ENCODE measurements around the gene CDH22. TPM values are rescaled to one million over a fixed set of nuclear protein-coding genes. Genes with fewer than 3 reads are reported as not detected.

The CDH22 gene
- total RNA-seq, 4 donors from 2014 or later = 0.26 to 1.2 (median 0.35) TPM

DNA sequence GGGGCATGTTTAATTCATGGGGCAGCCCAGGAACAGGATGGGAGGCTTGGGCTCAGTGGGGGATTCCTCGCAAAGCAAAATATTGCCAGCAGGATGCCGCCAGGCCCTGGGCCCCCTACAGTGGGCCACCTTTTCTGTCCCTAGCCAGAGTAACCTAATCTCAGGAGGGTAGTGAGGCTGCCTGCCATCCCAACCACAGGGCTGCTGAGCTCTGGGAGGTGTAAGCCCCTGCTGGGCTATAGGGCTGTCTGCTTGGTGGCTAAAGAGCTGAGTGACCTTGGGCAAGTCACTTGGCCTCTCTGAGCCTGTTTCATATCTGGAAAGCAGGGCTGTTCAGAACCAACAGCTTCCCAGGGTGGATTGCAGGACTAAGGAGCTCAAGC is 35.7 kb upstream of the CDH22 start:
- Histone ChIP-seq H3K4me1 (peaks cover 8 to 9% of the 10 kb centered on the region in 2 donors), H3K27me3 (peaks cover 25 to 31% (median 28%) of the 10 kb centered on the region in 3 donors), H3K9me3 (no peaks in the 10 kb centered on the region), H3K4me3 (no peak overlapping the region), H3K27ac (peak overlapping the region in 3 of 4 donors; percentile 78 to 81 (median 79)), H3K36me3 (no peaks in the 10 kb centered on the region)
- no peak for TF ChIP-seq POLR2A (IDR thresholded peaks at IDR 0.05)
- no peak for TF ChIP-seq CTCF (IDR thresholded peaks at IDR 0.05 in 4 of 5, conservative IDR thresholded peaks at IDR 0.05 in 1 of 5)
- no peak for DNase-seq
- no peak for ATAC-seq
- in situ Hi-C loops (cut with MboI; ENCODE audit: low sequenced_read_pairs in 4 of 4) = loop anchor here in 2 of 4 donors (10.0 to 25.0 kb wide), 2 partner anchors 207 to 209 kb away; no protein-coding TSS in a partner anchor
- intact Hi-C loops (cut with DNase I; ENCODE audit: low total_unique reads) = loop anchor here (1.0 to 10.0 kb wide), 2 partner anchors 11 to 129 kb away; no protein-coding TSS in a partner anchor

DNA sequence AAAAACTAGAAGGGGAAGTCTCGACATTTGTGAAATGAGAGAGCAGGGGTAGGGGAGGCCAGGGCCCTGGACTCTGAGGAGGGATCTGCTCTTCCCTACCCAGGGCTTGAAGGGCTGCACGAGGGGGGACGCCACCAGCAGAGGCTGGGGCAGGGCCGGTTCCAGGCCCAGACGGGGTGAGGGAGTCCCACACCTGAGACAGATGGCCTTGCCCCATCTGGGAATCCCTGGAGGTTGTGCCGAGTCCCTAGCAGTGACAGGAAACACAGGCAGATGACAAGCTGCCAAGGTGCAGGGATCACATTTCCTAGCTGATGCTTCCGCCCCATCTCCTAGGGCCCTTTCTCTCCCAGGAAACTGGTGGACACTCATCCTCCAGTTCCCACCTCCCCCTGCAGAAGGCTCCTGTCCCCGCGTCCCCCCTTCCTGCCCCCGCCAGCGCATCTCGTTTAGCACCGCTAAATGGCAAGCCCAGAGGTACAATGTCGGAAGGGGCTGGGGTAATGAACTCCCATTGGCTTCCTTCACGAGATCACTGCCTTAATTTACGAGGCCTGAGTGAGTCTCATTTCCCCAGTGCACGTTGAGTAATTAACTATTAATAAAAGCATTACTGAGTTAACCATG is 35.2 kb upstream of the CDH22 start:
- peaks cover 8 to 9% of the 10 kb centered on the region in 2 donors for H3K4me1 ChIP-seq
- intact Hi-C loops (cut with DNase I; ENCODE audit: low total_unique reads) = loop anchor here (1.0 to 10.0 kb wide), 2 partner anchors 10 to 129 kb away; no protein-coding TSS in a partner anchor
- ATAC-seq (peak; percentile 74 to 77), DNase-seq (peak; percentile 54 to 55)
- peak overlapping the region in 3 of 4 donors; percentile 11 to 28 (median 26) for H3K4me3 ChIP-seq
- H3K9me3 ChIP-seq = no peaks in the 10 kb centered on the region
- peak overlapping the region; percentile 49 to 81 (median 78) for H3K27ac ChIP-seq
- in situ Hi-C loops (cut with MboI; ENCODE audit: low sequenced_read_pairs in 4 of 4) = loop anchor here in 2 of 4 donors (10.0 to 25.0 kb wide), 2 partner anchors 206 to 209 kb away; no protein-coding TSS in a partner anchor
- TF ChIP-seq CTCF (IDR thresholded peaks at IDR 0.05 in 4 of 5, conservative IDR thresholded peaks at IDR 0.05 in 1 of 5) (no peak), POLR2A (IDR thresholded peaks at IDR 0.05) (no peak)
- H3K36me3 ChIP-seq = no peaks in the 10 kb centered on the region
- H3K27me3 ChIP-seq = peaks cover 25 to 36% (median 31%) of the 10 kb centered on the region in 3 donors

- H3K4me3 ChIP-seq = peak overlapping the region in 3 of 4 donors; percentile 11 to 28 (median 26)
These were observed 34.4 kb upstream of the CDH22 start for GRCh38 chr20:46342451-46343347.

More at GRCh38 chr20:46342451-46343347, 34.4 kb upstream of the CDH22 start:
- intact Hi-C loops (cut with DNase I; ENCODE audit: low total_unique reads) (loop anchor here (1.0 to 10.0 kb wide), 2 partner anchors 9 to 128 kb away; no protein-coding TSS in a partner anchor), in situ Hi-C loops (cut with MboI; ENCODE audit: low sequenced_read_pairs in 4 of 4) (loop anchor here in 2 of 4 donors (10.0 to 25.0 kb wide), 2 partner anchors 205 to 208 kb away; no protein-coding TSS in a partner anchor)
- TF ChIP-seq POLR2A (IDR thresholded peaks at IDR 0.05) = no peak
- TF ChIP-seq CTCF (IDR thresholded peaks at IDR 0.05 in 4 of 5, conservative IDR thresholded peaks at IDR 0.05 in 1 of 5) = no peak
- no peaks in the 10 kb centered on the region for H3K9me3 ChIP-seq
- DNase-seq (peak; percentile 45 to 47), ATAC-seq (peak; percentile 87)
- H3K27ac ChIP-seq = peak overlapping the region; percentile 49 to 81 (median 78)
- peaks cover 8 to 9% of the 10 kb centered on the region in 2 donors for H3K4me1 ChIP-seq
- H3K27me3 ChIP-seq = peaks cover 25 to 36% (median 36%) of the 10 kb centered on the region in 3 donors
- no peaks in the 10 kb centered on the region for H3K36me3 ChIP-seq
